HepG2 (cell line): ENCODE data around the gene IGF2BP1. TPM values are rescaled to one million over a fixed set of nuclear protein-coding genes. Genes with fewer than 3 reads are reported as not detected.

Experiments
- ELF3 ChIP-seq: IDR thresholded peaks from 2 replicates; pipeline ENCODE4 v1.6.1; 2016; ENCODE audit warnings: missing genetic modification reagents, missing compliant biosample characterization
- PRPF4 ChIP-seq: fragments of 200-400 bp; formaldehyde crosslinking; IDR thresholded peaks from 2 replicates; pipeline ENCODE4 v1.6.1; 2016; ENCODE audit warnings: low read length, low read depth; ENCODE audit not compliant: poor library complexity, severe bottlenecking
- STAG1 ChIP-seq: sonication (generic); formaldehyde crosslinking; IDR thresholded peaks from 2 replicates; pipeline ENCODE4 v1.4.0; 2020; ENCODE audit warnings: missing genetic modification reagents
- ZNF350 ChIP-seq: sonication (generic); formaldehyde crosslinking; IDR thresholded peaks from 2 replicates; pipeline ENCODE4 v1.4.0; 2020; ENCODE audit warnings: mild to moderate bottlenecking, low read depth, missing genetic modification reagents, borderline replicate concordance
- ZNF382 ChIP-seq: sonication (generic); formaldehyde crosslinking; IDR thresholded peaks from 2 replicates; pipeline ENCODE4 v1.5.0; 2020; ENCODE audit warnings: missing genetic modification reagents, mild to moderate bottlenecking, borderline replicate concordance
- ZNF484 ChIP-seq: sonication (generic); formaldehyde crosslinking; IDR thresholded peaks from 2 replicates; pipeline ENCODE4 v1.5.1; 2020; ENCODE audit warnings: mild to moderate bottlenecking, low read depth, missing genetic modification reagents, borderline replicate concordance
- ZNF543 ChIP-seq: sonication (generic); formaldehyde crosslinking; IDR thresholded peaks from 2 replicates; pipeline ENCODE4 v1.4.0; 2020; ENCODE audit warnings: mild to moderate bottlenecking, missing genetic modification reagents
- ZNF550 ChIP-seq: sonication (generic); formaldehyde crosslinking; IDR thresholded peaks from 2 replicates; pipeline ENCODE4 v1.4.0; 2020; ENCODE audit warnings: mild to moderate bottlenecking, missing genetic modification reagents, borderline replicate concordance
- ZNF660 ChIP-seq: sonication (generic); formaldehyde crosslinking; IDR thresholded peaks from 2 replicates; pipeline ENCODE4 v1.5.1; 2020; ENCODE audit warnings: mild to moderate bottlenecking, low read depth, missing genetic modification reagents, borderline replicate concordance
- ZNF766 ChIP-seq: sonication (generic); formaldehyde crosslinking; IDR thresholded peaks from 2 replicates; pipeline ENCODE4 v1.5.0; 2020; ENCODE audit warnings: missing genetic modification reagents, borderline replicate concordance
- ZSCAN22 ChIP-seq: sonication (generic); formaldehyde crosslinking; IDR thresholded peaks from 2 replicates; pipeline ENCODE4 v1.4.0; 2020; ENCODE audit warnings: mild to moderate bottlenecking, missing genetic modification reagents
- polyA plus RNA-seq, 8 experiments: library from polyadenylated mRNA; depleted of rRNA in 3 of 8; stranded (reverse) in 7 of 8; unstranded in 1 of 8; fragments of >200 nt; fragmentation: Illumina TruSeq in 4 of 8; extraction: Trizol in 4 of 8; gene quantifications; 2 replicates each; pipeline versions ENCODE4 v1.2.1 to v1.2.3, GENCODE V29; 2011 to 2016; ENCODE audit warnings: low read depth in 4 of 8, missing spikeins in 1 of 8, mixed read lengths in 1 of 8; ENCODE audit not compliant: insufficient read depth in 1 of 8
- total RNA-seq, 5 experiments: library from RNA; depleted of rRNA; stranded (reverse); fragments of >200 nt; fragmentation: Illumina TruSeq; extraction: Trizol; gene quantifications; 2 replicates each; pipeline ENCODE4 v1.2.3, GENCODE V29; 2016; ENCODE audit warnings: low read depth in 1 of 5
- TF ChIP-seq, protein P1 (sequence below): sonication (generic); formaldehyde crosslinking; IDR thresholded peaks from 2 replicates; pipeline ENCODE4 v1.8.0; 2022; ENCODE audit warnings: mild to moderate bottlenecking, missing genetic modification reagents, borderline replicate concordance
- TF ChIP-seq, protein P2 (sequence below): sonication (generic); formaldehyde crosslinking; IDR thresholded peaks from 2 replicates; pipeline ENCODE4 v1.5.0; 2020; ENCODE audit warnings: missing genetic modification reagents, mild to moderate bottlenecking, borderline replicate concordance
- TF ChIP-seq, protein P3 (sequence below): IDR thresholded peaks from 2 replicates; pipeline ENCODE4 v1.6.1; 2016; ENCODE audit warnings: missing compliant biosample characterization, missing genetic modification reagents, borderline replicate concordance
- TF ChIP-seq, protein P4 (sequence below): sonication (generic); formaldehyde crosslinking; IDR thresholded peaks from 2 replicates; pipeline ENCODE4 v1.8.0; 2022; ENCODE audit warnings: missing genetic modification reagents, mild to moderate bottlenecking, inconsistent platforms, borderline replicate concordance

IGF2BP1 gene
- total and polyA plus RNA-seq, 2 of the 13 experiments (the other 11 are each of a cell fraction or from before 2014, with no cell fraction given) = 29.7 to 75.1 TPM

DNA sequence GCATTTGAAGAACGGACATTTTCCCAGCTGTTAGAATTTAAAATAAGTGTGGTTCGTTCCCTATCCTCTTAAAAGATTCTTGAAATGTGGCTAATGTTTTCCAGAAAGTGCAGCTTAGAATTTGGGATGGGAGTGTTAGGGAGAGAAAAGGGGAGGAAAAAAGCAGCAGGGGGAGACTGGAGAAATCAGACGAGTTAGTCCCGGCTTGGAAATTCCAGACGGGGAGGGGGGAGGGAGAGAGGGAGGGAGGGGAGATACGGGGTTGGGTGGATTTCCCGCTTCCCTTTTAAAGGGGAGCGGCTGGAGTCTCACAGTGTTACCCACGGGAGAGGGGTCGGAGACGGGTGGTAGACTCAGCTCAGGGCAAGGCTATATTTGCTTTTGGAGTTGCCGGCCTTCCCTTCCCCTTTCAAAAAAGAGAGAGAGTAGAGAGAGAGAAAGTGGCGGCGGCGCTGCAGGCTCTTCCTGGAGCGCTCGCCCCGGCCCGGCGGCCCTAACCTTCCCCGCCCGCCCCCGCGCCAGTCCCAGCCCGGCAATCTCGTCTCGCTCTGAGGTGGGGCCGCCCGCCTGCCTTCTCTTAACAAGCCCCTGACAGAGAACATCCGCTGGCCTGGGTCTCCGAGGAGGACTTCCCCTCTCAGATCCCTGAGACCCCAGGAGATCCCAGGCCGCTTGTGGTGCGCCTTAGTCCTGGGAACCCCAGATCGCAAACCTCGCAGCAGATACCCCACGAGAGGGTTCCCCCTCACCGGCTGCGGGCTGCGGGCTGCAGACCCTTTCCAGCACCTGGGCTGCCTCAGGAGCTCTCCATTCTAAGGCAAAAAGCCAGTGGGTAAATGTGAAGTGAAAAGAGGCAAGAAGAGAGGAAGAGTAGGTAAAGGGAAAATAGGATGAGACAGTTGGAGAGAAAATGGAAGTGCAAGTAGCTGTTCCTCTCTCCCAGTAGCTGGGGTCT, 6.6 kb downstream of the IGF2BP1 start (continued):
- TF ChIP-seq ZNF550 (CRISPR knock-in tag) (no peak), ZNF484 (CRISPR knock-in tag) (no peak), ZNF660 (CRISPR knock-in tag) (no peak), STAG1 (CRISPR knock-in tag) (no peak), ZNF766 (CRISPR knock-in tag) (no peak), ZNF382 (CRISPR knock-in tag) (no peak), ELF3 (0 out of 2 replicates have a peak, but pooled peaks have one; percentile 5), ZSCAN22 (CRISPR knock-in tag) (no peak), ZNF543 (no peak), ZNF350 (CRISPR knock-in tag) (no peak), PRPF4 (no peak)
- TF ChIP-seq, protein P1, sequence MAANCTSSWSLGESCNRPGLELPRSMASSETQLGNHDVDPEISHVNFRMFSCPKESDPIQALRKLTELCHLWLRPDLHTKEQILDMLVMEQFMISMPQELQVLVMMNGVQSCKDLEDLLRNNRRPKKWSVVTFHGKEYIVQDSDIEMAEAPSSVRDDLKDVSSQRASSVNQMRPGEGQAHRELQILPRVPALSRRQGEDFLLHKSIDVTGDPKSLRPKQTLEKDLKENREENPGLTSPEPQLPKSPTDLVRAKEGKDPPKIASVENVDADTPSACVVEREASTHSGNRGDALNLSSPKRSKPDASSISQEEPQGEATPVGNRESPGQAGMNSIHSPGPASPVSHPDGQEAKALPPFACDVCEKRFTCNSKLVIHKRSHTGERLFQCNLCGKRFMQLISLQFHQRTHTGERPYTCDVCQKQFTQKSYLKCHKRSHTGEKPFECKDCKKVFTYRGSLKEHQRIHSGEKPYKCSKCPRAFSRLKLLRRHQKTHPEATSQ (CRISPR knock-in tag) = no peak
- TF ChIP-seq, protein P2, sequence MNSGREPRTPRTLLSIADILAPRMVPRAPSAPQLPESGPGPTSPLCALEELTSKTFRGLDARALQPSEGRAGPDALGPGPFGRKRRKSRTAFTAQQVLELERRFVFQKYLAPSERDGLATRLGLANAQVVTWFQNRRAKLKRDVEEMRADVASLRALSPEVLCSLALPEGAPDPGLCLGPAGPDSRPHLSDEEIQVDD (CRISPR knock-in tag) = no peak
- TF ChIP-seq, protein P3, sequence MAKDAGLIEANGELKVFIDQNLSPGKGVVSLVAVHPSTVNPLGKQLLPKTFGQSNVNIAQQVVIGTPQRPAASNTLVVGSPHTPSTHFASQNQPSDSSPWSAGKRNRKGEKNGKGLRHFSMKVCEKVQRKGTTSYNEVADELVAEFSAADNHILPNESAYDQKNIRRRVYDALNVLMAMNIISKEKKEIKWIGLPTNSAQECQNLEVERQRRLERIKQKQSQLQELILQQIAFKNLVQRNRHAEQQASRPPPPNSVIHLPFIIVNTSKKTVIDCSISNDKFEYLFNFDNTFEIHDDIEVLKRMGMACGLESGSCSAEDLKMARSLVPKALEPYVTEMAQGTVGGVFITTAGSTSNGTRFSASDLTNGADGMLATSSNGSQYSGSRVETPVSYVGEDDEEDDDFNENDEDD (CRISPR knock-in tag) = peak; percentile 39; the same call in 1 of the 2 replicates
- TF ChIP-seq, protein P4, sequence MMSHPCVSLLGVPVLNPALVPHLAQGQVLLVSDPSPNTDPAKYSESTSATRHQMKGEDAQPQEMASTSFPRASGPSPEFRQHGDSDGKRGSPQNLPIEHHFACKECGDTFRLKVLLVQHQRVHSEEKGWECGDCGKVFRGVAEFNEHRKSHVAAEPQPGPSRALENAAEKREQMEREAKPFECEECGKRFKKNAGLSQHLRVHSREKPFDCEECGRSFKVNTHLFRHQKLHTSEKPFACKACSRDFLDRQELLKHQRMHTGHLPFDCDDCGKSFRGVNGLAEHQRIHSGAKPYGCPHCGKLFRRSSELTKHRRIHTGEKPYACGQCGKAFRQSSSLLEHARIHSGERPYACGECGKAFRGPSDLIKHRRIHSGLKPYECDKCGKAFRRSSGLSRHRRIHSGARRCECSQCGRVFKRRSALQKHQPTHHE (CRISPR knock-in tag) = 0 out of 2 replicates have a peak, but pooled peaks have one; percentile 46
